K562 (cell line): ENCODE results near the gene RGS14. TPM values are rescaled to one million over a fixed set of nuclear protein-coding genes. Genes with fewer than 3 reads are reported as not detected.

Experiments
- ATAC-seq: fragments of 200-7000 bp; cut with Tn5 transposase; 3 replicates; pipeline ENCODE4 v1.9.1; 2020; ENCODE audit warnings: moderate library complexity
- BruUV-seq: library from RNA; stranded (reverse); fragments of 400-500 nt; replicated peaks from 2 replicates; lab custom pipeline; 2021; lab: Mats Ljungman, UMichigan
- CTCF ChIA-PET: fragments of 300-600 bp; formaldehyde crosslinking; extraction: SDS; loops from one replicate; lab custom pipeline; 2021; ENCODE audit warnings: low intra/inter-chr PET ratio; lab: Yijun Ruan, JAX
- POLR2A ChIA-PET: fragments of 300-600, 350-650 bp; sonication (Branson Sonifier 250); formaldehyde crosslinking; extraction: SDS; loops from one replicate; lab custom pipeline; 2021; ENCODE audit warnings: antibody characterized with exemption, inconsistent platforms; lab: Yijun Ruan, JAX
- DNase-seq, 4 experiments: peaks; one replicate each; pipeline versions ENCODE4 v3.0.0 to v3.0.0-alpha.2; 2011 to 2018; ENCODE audit warnings: low spot score in 3 of 4, mixed read lengths in 3 of 4; ENCODE audit errors: extremely low read depth in 1 of 4
- FAIRE-seq: peaks from 2 replicates; lab custom pipeline; 2011; peaks lifted over from hg19 to GRCh38; lab: Jason Lieb, UNC
- H2AFZ ChIP-seq: 2 replicates; pipeline ENCODE4 v1.6.0; 2011; ENCODE audit warnings: low read depth, low read length, control low read depth, inconsistent platforms
- H3K27ac ChIP-seq: fragments of 200-600 bp; 3 replicates; pipeline ENCODE4 v1.8.0; 2011; ENCODE audit warnings: low read depth, mild to moderate bottlenecking, control low read depth, inconsistent platforms, low read length, moderate library complexity, mixed read lengths; ENCODE audit errors: extremely low read depth
- H3K27me3 ChIP-seq, 2 experiments: fragments of 300-600 bp in 1 of 2; 2 replicates in 1 of 2; 3 replicates in 1 of 2; pipeline versions ENCODE4 v1.6.0 to v1.8.0; 2011; ENCODE audit warnings: inconsistent platforms in 2 of 2, low read length in 2 of 2, mild to moderate bottlenecking in 1 of 2, mixed read lengths in 1 of 2, moderate library complexity in 1 of 2; ENCODE audit not compliant: control insufficient read depth in 2 of 2, insufficient read depth in 2 of 2
- H3K36me3 ChIP-seq: fragments of 300-600 bp; 3 replicates; pipeline ENCODE4 v1.8.0; 2011; ENCODE audit warnings: mild to moderate bottlenecking, low read length, inconsistent platforms; ENCODE audit not compliant: control insufficient read depth, insufficient read depth
- H3K4me1 ChIP-seq, 2 experiments: fragments of 200-600 bp in 1 of 2; replicated peaks in 1 of 2; 2 replicates in 1 of 2; 3 replicates in 1 of 2; pipeline versions ENCODE4 v1.5.1 to v1.8.0; 2011; ENCODE audit warnings: inconsistent platforms in 2 of 2, low read length in 2 of 2, mild to moderate bottlenecking in 1 of 2, mixed read lengths in 1 of 2, moderate library complexity in 1 of 2; ENCODE audit not compliant: control insufficient read depth in 2 of 2, insufficient read depth in 2 of 2
- H3K4me2 ChIP-seq: 2 replicates; pipeline ENCODE4 v1.6.1; 2011; ENCODE audit warnings: low read length, control low read depth, inconsistent platforms, mixed read lengths; ENCODE audit not compliant: insufficient read depth
- H3K4me3 ChIP-seq: fragments of 200-600 bp; sonication (generic), shearing (Covaris generic); 2 replicates; pipeline ENCODE4 v1.5.1; 2016; ENCODE audit warnings: control low read depth, inconsistent platforms
- H3K79me2 ChIP-seq: fragments of 200-600 bp; 3 replicates; pipeline ENCODE4 v1.8.0; 2011; ENCODE audit warnings: low read length, inconsistent platforms; ENCODE audit not compliant: control insufficient read depth, insufficient read depth
- H3K9ac ChIP-seq, 2 experiments: 2 replicates each; pipeline versions ENCODE4 v1.6.0 to v1.6.1; 2011; ENCODE audit warnings: low read depth in 2 of 2, low read length in 2 of 2, control low read depth in 1 of 2, inconsistent platforms in 1 of 2, mild to moderate bottlenecking in 1 of 2, mixed read lengths in 1 of 2; ENCODE audit not compliant: insufficient read depth in 1 of 2
- H3K9me1 ChIP-seq: one replicate; pipeline ENCODE4 v1.6.0; 2011; ENCODE audit warnings: inconsistent platforms, mild to moderate bottlenecking, low read length, moderate library complexity; ENCODE audit not compliant: control insufficient read depth, insufficient read depth
- H3K9me3 ChIP-seq: replicated peaks from 2 replicates; pipeline ENCODE4 v1.5.1; 2011; ENCODE audit warnings: low read depth, low read length, inconsistent platforms; ENCODE audit not compliant: control insufficient read depth, insufficient read depth
- H4K20me1 ChIP-seq: replicated peaks from 2 replicates; pipeline ENCODE4 v1.6.1; 2011; ENCODE audit warnings: low read length, inconsistent platforms, mixed read lengths; ENCODE audit not compliant: control insufficient read depth, insufficient read depth
- ARID1B ChIP-seq: fragments of 450-650 bp; IDR thresholded peaks from 2 replicates; pipeline ENCODE4 v1.6.1; 2016; ENCODE audit warnings: antibody characterized with exemption, mild to moderate bottlenecking, inconsistent platforms
- ARID3B ChIP-seq: fragments of 250-450 bp; sonication (Bioruptor Pico); IDR thresholded peaks from 2 replicates; pipeline ENCODE4 v1.4.0; 2020; ENCODE audit warnings: borderline replicate concordance
- BCLAF1 ChIP-seq, 2 experiments: fragments of 450-650 bp in 1 of 2; IDR thresholded peaks; 2 replicates each; pipeline ENCODE4 v1.6.1; 2011 to 2017; ENCODE audit warnings: low read depth in 2 of 2, antibody characterized with exemption in 1 of 2, borderline replicate concordance in 1 of 2, low read length in 1 of 2, mild to moderate bottlenecking in 1 of 2, mixed read lengths in 1 of 2; ENCODE audit not compliant: control insufficient read depth in 1 of 2
- ETS1 ChIP-seq: conservative IDR thresholded peaks from 2 replicates; pipeline ENCODE4 v1.6.1; 2011; ENCODE audit warnings: low read depth, mild to moderate bottlenecking, low read length; ENCODE audit not compliant: control insufficient read depth
- HDAC1 ChIP-seq, 2 experiments: fragments of 450-650 bp; IDR thresholded peaks; 2 replicates each; pipeline ENCODE4 v1.6.1; 2016 to 2017; ENCODE audit warnings: inconsistent platforms in 1 of 2, mild to moderate bottlenecking in 1 of 2, moderate library complexity in 1 of 2
- HEY1 ChIP-seq: fragments of 250-450 bp; sonication (Bioruptor Pico); IDR thresholded peaks from 2 replicates; pipeline ENCODE4 v1.5.0; 2020; ENCODE audit warnings: mild to moderate bottlenecking, moderate library complexity, borderline replicate concordance
- MAZ ChIP-seq, 2 experiments: fragments of 450-650 bp in 1 of 2; sonication (generic) in 1 of 2; formaldehyde crosslinking; IDR thresholded peaks in 1 of 2; conservative IDR thresholded peaks in 1 of 2; 2 replicates each; pipeline versions ENCODE4 v1.4.0 to v1.5.0; 2020; ENCODE audit warnings: mild to moderate bottlenecking in 1 of 2, missing genetic modification reagents in 1 of 2
- RCOR1 ChIP-seq, 2 experiments: IDR thresholded peaks; 2 replicates each; pipeline ENCODE4 v1.6.1; 2012; ENCODE audit warnings: low read depth in 2 of 2, low read length in 2 of 2, borderline replicate concordance in 1 of 2, improper control_type of control experiment in 1 of 2
- SIX5 ChIP-seq, 2 experiments: IDR thresholded peaks; 2 replicates each; pipeline ENCODE4 v1.6.1; 2011; ENCODE audit warnings: low read length in 2 of 2, borderline replicate concordance in 1 of 2, low read depth in 1 of 2, mild to moderate bottlenecking in 1 of 2, moderate library complexity in 1 of 2; ENCODE audit not compliant: insufficient read depth in 1 of 2
- SMAD3 ChIP-seq: fragments of 450-650 bp; formaldehyde crosslinking; conservative IDR thresholded peaks from 2 replicates; pipeline ENCODE4 v1.4.0; 2020; ENCODE audit warnings: mild to moderate bottlenecking
- SMC3 ChIP-seq: conservative IDR thresholded peaks from 2 replicates; pipeline ENCODE4 v1.6.1; 2011; ENCODE audit warnings: low read depth, low read length, improper control_type of control experiment; ENCODE audit not compliant: insufficient read depth
- TEAD1 ChIP-seq, 2 experiments: fragments of 450-650 bp in 1 of 2; sonication (generic) in 1 of 2; formaldehyde crosslinking; IDR thresholded peaks; 2 replicates each; pipeline versions ENCODE4 v1.4.0 to v1.8.0; 2020 to 2022; ENCODE audit warnings: mild to moderate bottlenecking in 2 of 2, missing genetic modification reagents in 1 of 2
- ZNF134 ChIP-seq: fragments of 250-450 bp; sonication (Bioruptor Pico); conservative IDR thresholded peaks from 2 replicates; pipeline ENCODE4 v1.4.0; 2020
- WGBS: fragments of 100-300 bp; shearing (Covaris generic); methylation state at CpG from one replicate; pipeline ENCODE4 v1.1.6; 2016; ENCODE audit warnings: low coverage, mixed read lengths; ENCODE audit not compliant: insufficient coverage; ENCODE audit errors: missing lambda C conversion rate; 5-methylcytosine and 5-hydroxymethylcytosine counted together
- in situ Hi-C: fragments of 300-500 bp; cut with MboI; formaldehyde crosslinking; loops from 4 replicates; pipeline ENCODE4 v1.15.0; 2018; ENCODE audit warnings: inconsistent platforms, mixed read lengths
- intact Hi-C: fragments of 100-400 bp; cut with micrococcal nuclease; formaldehyde crosslinking; loops from 2 replicates; pipeline ENCODE4 v1.14.2; 2022
- polyA plus RNA-seq, 8 experiments: library from polyadenylated mRNA; depleted of rRNA in 4 of 8; stranded (reverse) in 5 of 8; unstranded in 3 of 8; fragments of >200 nt; fragmentation: Nextera tagmentation in 2 of 8; fragmentation: Illumina TruSeq in 1 of 8; extraction: Ambion mirVana in 2 of 8; extraction: Trizol in 1 of 8; gene quantifications; 2 replicates each; pipeline versions ENCODE4 v1.2.1 to v1.2.3, GENCODE V29; 2011 to 2014; ENCODE audit warnings: inconsistent platforms in 1 of 8, missing spikeins in 1 of 8
- total RNA-seq, 7 experiments: library from RNA; depleted of rRNA in 6 of 7; stranded (reverse); fragments of >200 nt in 6 of 7; fragmentation: Illumina TruSeq in 2 of 7; extraction: Trizol in 2 of 7; gene quantifications; 2 replicates each; pipeline versions ENCODE4 v1.2.1 to v1.2.3, GENCODE V29; 2011 to 2021; ENCODE audit warnings: low replicate concordance in 1 of 7

Gene RGS14
- total and polyA plus RNA-seq, 9 of the 15 experiments (the other 6 are each of a cell fraction or from before 2014, with no cell fraction given) = 0.28 to 75.9 (median 34.5) TPM

- Histone ChIP-seq H3K9ac (peak overlapping the region in 1 of 2 experiments; percentile 91; a peak in 2 of 4 replicates), H3K27me3 (no peaks in the 10 kb centered on the region), H2AFZ (no peak overlapping the region), H3K4me1 (peaks cover 46 to 63% of the 10 kb centered on the region in 2 experiments), H3K27ac (peak overlapping the region; percentile 32; the same call in 2 of the 3 replicates), H3K9me1 (peaks cover 4% of the 10 kb centered on the region), H3K36me3 (peaks cover 47% of the 10 kb centered on the region; the same call in 2 of the 3 replicates), H3K9me3 (no peaks in the 10 kb centered on the region), H3K4me3 (peak overlapping the region; percentile 45), H3K79me2 (peaks cover 24% of the 10 kb centered on the region), H3K4me2 (peak overlapping the region; percentile 85), H4K20me1 (no peaks in the 10 kb centered on the region)
- WGBS = 3% methylated on average over 24 of the region's 42 CpGs
- ChIA-PET CTCF (interaction anchor here (0.6 to 1.2 kb wide), 3 partner anchors 52 to 84 kb away, joined by 3 to 8 read pairs (median 3); no protein-coding TSS in a partner anchor), POLR2A (interaction anchor here (0.6 to 1.7 kb wide), 9 partner anchors 8 to 1191 kb away, joined by 3 to 11 read pairs (median 4); no protein-coding TSS in a partner anchor)
- intact Hi-C loops = loop anchor here (1.0 kb wide), 2 partner anchors 20 to 52 kb away; no protein-coding TSS in a partner anchor
- ATAC-seq (peak; percentile 83), FAIRE-seq (peak; percentile 94), DNase-seq (peak; percentile 89 to 97 (median 92))
- in situ Hi-C loops = no loop called here
- no TSS peak for BruUV-seq
- 0 out of 4 replicates have a peak, but pooled peaks of 1 of the 2 experiments have one; percentile 37 for TF ChIP-seq TEAD1 (CRISPR knock-in tag; IDR thresholded peaks at IDR 0.05)
- TF ChIP-seq HDAC1 (IDR thresholded peaks at IDR 0.05) = peak in 1 of 2 experiments; percentile 49; a peak in 2 of 4 replicates
- no peak for TF ChIP-seq ARID3B
- 0 out of 2 replicates have a peak, but pooled peaks have one; percentile 10 for TF ChIP-seq ARID1B
- 0 out of 2 replicates have a peak, but pooled peaks have one; percentile 13 for TF ChIP-seq SMAD3 (CRISPR knock-in tag)
- TF ChIP-seq BCLAF1 (IDR thresholded peaks at IDR 0.05; ENCODE audit: borderline replicate concordance in 1 of 2, control insufficient read depth in 1 of 2, low read depth in 2 of 2, low read length in 1 of 2) = peak in 1 of 2 experiments; percentile 69; a peak in 1 of 4 replicates
- TF ChIP-seq SMC3 = peak; percentile 54
- TF ChIP-seq MAZ (CRISPR knock-in tag; conservative IDR thresholded peaks at IDR 0.05 in 1 of 2, IDR thresholded peaks at IDR 0.05 in 1 of 2) = peak in 1 of 2 experiments; percentile 93; a peak in 3 of 4 replicates
- no peak for TF ChIP-seq HEY1 (CRISPR knock-in tag)
- TF ChIP-seq ZNF134 (CRISPR knock-in tag) = no peak
- peak in 1 of 2 experiments; percentile 84; a peak in 2 of 4 replicates for TF ChIP-seq RCOR1 (IDR thresholded peaks at IDR 0.05; ENCODE audit: borderline replicate concordance in 1 of 2, low read depth in 2 of 2, low read length in 2 of 2)
- peak; percentile 69; the same call in 1 of the 2 replicates for TF ChIP-seq ETS1
- TF ChIP-seq SIX5 (IDR thresholded peaks at IDR 0.05; ENCODE audit: borderline replicate concordance in 1 of 2, insufficient read depth in 1 of 2, low read depth in 1 of 2, low read length in 2 of 2) = no peak
These were observed 12.9 kb downstream of the RGS14 start for GRCh38 chr5:177370488-177371119.
